IMR-90 (cell line): Measurements from ENCODE around the gene ZFYVE1. TPM values are rescaled to one million over a fixed set of nuclear protein-coding genes. Genes with fewer than 3 reads are reported as not detected.

Experiments used
- ATAC-seq: fragments of 200-7000 bp; cut with Tn5 transposase; 2 replicates; pipeline ENCODE4 v1.9.1; 2020; ENCODE audit warnings: low read depth, mild to moderate bottlenecking, moderate library complexity
- BruUV-seq: library from RNA; stranded (reverse); fragments of 400-500 nt; replicated peaks from 2 replicates; lab custom pipeline; 2021; lab: Mats Ljungman, UMichigan
- CTCF ChIA-PET: fragments of 300-600 bp; formaldehyde crosslinking; extraction: SDS; loops from one replicate; lab custom pipeline; 2021; ENCODE audit warnings: antibody characterized with exemption; lab: Yijun Ruan, JAX
- POLR2A ChIA-PET: fragments of 300-600 bp; sonication (Branson Sonifier 250); formaldehyde crosslinking; loops from one replicate; lab custom pipeline; 2022; ENCODE audit warnings: antibody characterized with exemption; ENCODE audit not compliant: unreplicated experiment; lab: Charles Lee
- DNase-seq: peaks from one replicate; pipeline ENCODE4 v3.0.0; 2013
- H2AFZ ChIP-seq: replicated peaks from 2 replicates; pipeline ENCODE3; 2013; ENCODE audit warnings: low read length, mild to moderate bottlenecking; ENCODE audit not compliant: poor library complexity
- H2AK5ac ChIP-seq: 2 replicates; pipeline ENCODE4 v1.6.1; 2013; ENCODE audit warnings: low read depth, low read length, inconsistent platforms
- H2AK9ac ChIP-seq: replicated peaks from 2 replicates; pipeline ENCODE3; 2013; ENCODE audit warnings: mild to moderate bottlenecking, low read depth, low read length, moderate library complexity; ENCODE audit not compliant: poor library complexity
- H2BK120ac ChIP-seq: 2 replicates; pipeline ENCODE4 v1.6.1; 2013; ENCODE audit warnings: low read depth, low read length, inconsistent platforms
- H2BK15ac ChIP-seq: 3 replicates; pipeline ENCODE4 v1.6.1; 2013; ENCODE audit warnings: low read depth, low read length, inconsistent platforms
- H2BK20ac ChIP-seq: 2 replicates; pipeline ENCODE4 v1.6.1; 2013; ENCODE audit warnings: low read depth, mild to moderate bottlenecking, inconsistent platforms, low read length, moderate library complexity
- H2BK5ac ChIP-seq: 2 replicates; pipeline ENCODE4 v1.6.1; 2013; ENCODE audit warnings: mild to moderate bottlenecking, low read depth, low read length, inconsistent platforms; ENCODE audit not compliant: poor library complexity, severe bottlenecking
- H3K14ac ChIP-seq: replicated peaks from 2 replicates; pipeline ENCODE4 v1.6.1; 2013; ENCODE audit warnings: low read depth, low read length, inconsistent platforms
- H3K18ac ChIP-seq: 2 replicates; pipeline ENCODE4 v1.6.1; 2013; ENCODE audit warnings: low read depth, low read length, control low read depth
- H3K23ac ChIP-seq: 2 replicates; pipeline ENCODE4 v1.6.1; 2013; ENCODE audit warnings: low read depth, low read length, inconsistent platforms
- H3K27ac ChIP-seq: 2 replicates; pipeline ENCODE4 v1.5.1; 2013; ENCODE audit warnings: mild to moderate bottlenecking, control low read depth, low read length; ENCODE audit not compliant: insufficient read depth
- H3K27me3 ChIP-seq: 2 replicates; pipeline ENCODE4 v1.6.1; 2013; ENCODE audit warnings: low read length; ENCODE audit not compliant: control insufficient read depth, insufficient read depth
- H3K36me3 ChIP-seq: 2 replicates; pipeline ENCODE4 v1.6.1; 2013; ENCODE audit warnings: low read length, mixed read lengths; ENCODE audit not compliant: control insufficient read depth, insufficient read depth
- H3K4ac ChIP-seq: 2 replicates; pipeline ENCODE4 v1.6.1; 2013; ENCODE audit warnings: low read depth, low read length, inconsistent platforms
- H3K4me1 ChIP-seq: 2 replicates; pipeline ENCODE4 v1.6.1; 2013; ENCODE audit warnings: low read length, mixed read lengths; ENCODE audit not compliant: control insufficient read depth, insufficient read depth
- H3K4me2 ChIP-seq: 2 replicates; pipeline ENCODE4 v1.6.1; 2013; ENCODE audit warnings: low read depth, mild to moderate bottlenecking, control low read depth, low read length, moderate library complexity
- H3K4me3 ChIP-seq: 2 replicates; pipeline ENCODE4 v1.5.1; 2013; ENCODE audit warnings: low read depth, mild to moderate bottlenecking, control low read depth, low read length, moderate library complexity; ENCODE audit not compliant: insufficient read depth
- H3K56ac ChIP-seq: 2 replicates; pipeline ENCODE4 v1.6.1; 2013; ENCODE audit warnings: low read length, inconsistent platforms; ENCODE audit not compliant: insufficient read depth; ENCODE audit errors: extremely low read depth
- H3K79me1 ChIP-seq, 2 experiments: 2 replicates each; pipeline ENCODE4 v1.6.1; 2013; ENCODE audit warnings: low read length in 2 of 2, inconsistent platforms in 1 of 2, low read depth in 1 of 2
- H3K9ac ChIP-seq: 2 replicates; pipeline ENCODE4 v1.6.1; 2013; ENCODE audit warnings: low read depth, low read length, control low read depth
- H3K9me1 ChIP-seq: 2 replicates; pipeline ENCODE4 v1.6.1; 2013; ENCODE audit warnings: low read length, inconsistent platforms; ENCODE audit not compliant: insufficient read depth
- H3K9me3 ChIP-seq: 2 replicates; pipeline ENCODE4 v1.6.1; 2013; ENCODE audit warnings: low read length; ENCODE audit not compliant: control insufficient read depth, insufficient read depth
- H4K20me1 ChIP-seq: 2 replicates; pipeline ENCODE4 v1.6.1; 2013; ENCODE audit warnings: low read length, inconsistent platforms; ENCODE audit not compliant: insufficient read depth
- H4K5ac ChIP-seq: 2 replicates; pipeline ENCODE4 v1.6.1; 2013; ENCODE audit warnings: mild to moderate bottlenecking, low read depth, low read length, control low read depth
- H4K8ac ChIP-seq, 2 experiments: 2 replicates each; pipeline ENCODE4 v1.6.1; 2013; ENCODE audit warnings: low read depth in 2 of 2, low read length in 2 of 2, control low read depth in 1 of 2, inconsistent platforms in 1 of 2
- H4K91ac ChIP-seq: 2 replicates; pipeline ENCODE4 v1.6.1; 2013; ENCODE audit warnings: low read depth, low read length, inconsistent platforms; ENCODE audit not compliant: insufficient read depth
- MXI1 ChIP-seq: IDR thresholded peaks from 2 replicates; pipeline ENCODE4 v1.6.1; 2012; ENCODE audit warnings: low read depth, mild to moderate bottlenecking, low read length, moderate library complexity, borderline replicate concordance
- RAD21 ChIP-seq: IDR thresholded peaks from 2 replicates; pipeline ENCODE4 v1.6.1; 2012; ENCODE audit warnings: low read length, improper control_type of control experiment
- WGBS, 2 experiments: methylation state at CpG; one replicate each; pipeline versions ENCODE4 v1.1.5 to v1.1.7; 2013; ENCODE audit warnings: missing lambda C conversion rate in 2 of 2; ENCODE audit not compliant: insufficient read length in 1 of 2; ENCODE audit errors: extremely low coverage in 2 of 2; 5-methylcytosine and 5-hydroxymethylcytosine counted together
- dilution Hi-C: fragments of 300-500 bp; cut with HindIII; formaldehyde crosslinking; loops from one replicate; pipeline ENCODE4 v1.14.3; 2018; ENCODE audit warnings: low sequenced_read_pairs; ENCODE audit not compliant: unreplicated experiment
- in situ Hi-C: fragments of 300-500 bp; cut with MboI; formaldehyde crosslinking; loops from 3 replicates; pipeline ENCODE4 v1.14.3; 2019; ENCODE audit warnings: low sequenced_read_pairs, inconsistent platforms, mixed read lengths
- intact Hi-C: fragments of 100-400 bp; cut with micrococcal nuclease; formaldehyde crosslinking; loops from 2 replicates; pipeline ENCODE4 v1.10.0; 2022
- polyA plus RNA-seq, 3 experiments: library from polyadenylated mRNA; depleted of rRNA; stranded (reverse); fragments of >200 nt; gene quantifications; 2 replicates each; pipeline ENCODE4 v1.2.3, GENCODE V29; 2012; ENCODE audit warnings: low replicate concordance in 1 of 3
- total RNA-seq: library from RNA; depleted of rRNA; stranded (reverse); fragments of >200 nt; gene quantifications from 2 replicates; pipeline ENCODE4 v1.2.3, GENCODE V29; 2012

The ZFYVE1 gene
- total and polyA plus RNA-seq, 2 of the 4 experiments (the other 2 are of a cell fraction), result 12.2 to 14.2 TPM

GRCh38 chr14:73026243-73026844 is 562 bp downstream of the ZFYVE1 start:
- Histone ChIP-seq H2BK15ac (no peak overlapping the region), H2AK9ac (peak overlapping the region; percentile 93), H3K79me1 (peaks cover 14 to 41% of the 10 kb centered on the region in 2 experiments), H3K18ac (no peak overlapping the region), H3K56ac (peak overlapping the region; percentile 61; the same call in 1 of the 2 replicates), H3K4me1 (no peaks in the 10 kb centered on the region), H2BK20ac (no peak overlapping the region), H3K27ac (peak overlapping the region; percentile 69), H3K27me3 (no peaks in the 10 kb centered on the region), H4K5ac (no peak overlapping the region), H3K4ac (no peak overlapping the region), H3K4me2 (peak overlapping the region; percentile 99), H4K8ac (peak overlapping the region in 1 of 2 experiments; percentile 52; a peak in 1 of 4 replicates), H3K4me3 (peak overlapping the region; percentile 62), H3K9ac (peak overlapping the region; percentile 96), H3K14ac (peak overlapping the region; percentile 82; the same call in 1 of the 2 replicates), H2AK5ac (peak overlapping the region; percentile 46; the same call in 1 of the 2 replicates), H2BK5ac (peak overlapping the region; percentile 55), H3K9me1 (peaks cover 7% of the 10 kb centered on the region; the same call in 1 of the 2 replicates), H2BK120ac (no peak overlapping the region), H3K23ac (peak overlapping the region; percentile 84), H4K91ac (no peak overlapping the region), H4K20me1 (peaks cover 26% of the 10 kb centered on the region; the same call in 1 of the 2 replicates), H2AFZ (peak overlapping the region; percentile 100), H3K9me3 (no peaks in the 10 kb centered on the region), H3K36me3 (peaks cover 19% of the 10 kb centered on the region)
- POLR2A ChIA-PET, result interaction anchor here (0.9 kb wide), 1 partner anchor 32 kb away, joined by 3 read pairs; the partner anchor contains the start of gene RBM25
- no peak for TF ChIP-seq RAD21
- TF ChIP-seq MXI1, result 0 out of 2 replicates have a peak, but pooled peaks have one; percentile 61
- intact Hi-C loops (no loop called here), dilution Hi-C loops (no loop called here), in situ Hi-C loops (no loop called here)
- WGBS, 2 experiments, result no CpG with 5 or more reads among the region's 21 CpGs
- CTCF ChIA-PET, result no interaction called here
- no peak for ATAC-seq
- no TSS peak for BruUV-seq
- no peak for DNase-seq
